T47D (cell line): ENCODE data around the gene GPC1.

Experiments
- DNase-seq, 2 experiments: peaks; one replicate each; pipeline versions ENCODE4 v3.0.0 to v3.0.0-alpha.2; 2011 to 2012; ENCODE audit warnings: low read depth in 1 of 2, low spot score in 1 of 2
- JUND ChIP-seq: IDR thresholded peaks from 2 replicates; pipeline ENCODE4 v1.6.1; 2012; ENCODE audit warnings: low read depth
- in situ Hi-C: cut with HindIII; loops from 2 replicates; pipeline ENCODE4 v1.10.0; 2016; ENCODE audit warnings: low sequenced_read_pairs, low pct_unique_long_range_greater_than_20kb

GPC1 gene

GRCh38 chr2:240448387-240449274 is 13.2 kb downstream of the GPC1 start:
- in situ Hi-C loops = no loop called here
- TF ChIP-seq JUND = no peak
- DNase-seq = no peak

GRCh38 chr2:240449764-240450531 is 14.5 kb downstream of the GPC1 start:
- TF ChIP-seq JUND = no peak
- DNase-seq = no peak
- in situ Hi-C loops = no loop called here

GRCh38 chr2:240450532-240451107 is 15.2 kb downstream of the GPC1 start:
- no peak for TF ChIP-seq JUND
- DNase-seq = no peak
- in situ Hi-C loops = no loop called here

DNA sequence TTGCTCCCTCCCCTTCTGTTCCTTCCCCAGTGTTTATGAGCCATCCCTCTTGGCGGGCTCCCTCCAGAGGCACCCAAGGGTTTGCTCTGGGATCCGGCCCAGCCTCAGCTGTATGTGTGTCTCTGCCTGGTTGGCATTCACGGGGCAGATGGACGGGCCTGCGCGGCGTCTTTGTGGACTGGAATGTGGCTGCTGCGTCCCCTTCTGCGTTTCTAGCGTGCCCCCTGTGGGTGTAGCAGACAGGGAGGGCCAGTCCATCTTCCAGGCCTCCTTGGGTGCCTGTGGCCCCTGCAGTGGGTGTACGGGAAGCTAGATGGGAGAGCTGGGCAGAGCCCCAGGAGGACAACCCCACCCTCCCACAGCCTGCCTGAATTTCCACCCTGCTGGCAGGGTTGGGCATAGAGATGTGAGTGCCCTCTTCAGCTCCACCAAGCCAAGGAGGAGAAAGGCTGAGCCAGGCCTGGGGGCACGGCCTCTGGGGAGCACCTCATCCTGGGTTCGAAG is 15.7 kb downstream of the GPC1 start:
- no peak for TF ChIP-seq JUND

DNA sequence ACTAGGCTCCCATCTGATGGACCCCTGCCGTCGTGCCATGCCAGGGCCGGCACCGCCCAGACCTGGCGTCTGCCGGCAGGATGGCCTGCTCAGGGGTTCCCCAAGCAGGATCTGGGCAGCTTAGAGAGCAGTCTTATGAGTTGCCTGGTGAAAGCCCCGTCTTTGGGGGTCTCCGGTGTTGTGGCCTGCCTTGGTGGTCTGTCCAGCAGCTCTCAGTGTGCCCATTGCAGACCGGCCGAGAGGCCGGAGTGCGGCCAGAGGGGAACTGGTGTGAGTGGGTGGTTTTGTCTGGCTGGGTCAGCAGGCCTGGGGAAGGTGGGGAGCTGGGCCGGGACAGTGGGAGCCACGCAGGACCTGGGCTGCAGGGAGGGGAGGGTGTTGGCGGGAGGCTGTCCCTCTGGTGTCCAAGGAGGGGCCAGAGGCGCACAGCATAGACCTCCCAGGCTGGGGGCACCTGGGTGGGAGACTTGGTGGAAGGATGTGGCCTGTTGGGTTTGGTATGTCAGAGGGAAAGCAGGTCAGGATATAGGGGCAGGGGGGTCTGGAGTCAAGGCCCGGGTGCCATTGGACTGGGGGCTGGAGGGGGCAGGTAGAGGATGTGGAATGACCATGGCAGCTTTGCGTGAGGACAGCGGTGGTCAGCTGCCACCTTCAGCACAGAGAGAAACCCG is 16.5 kb downstream of the GPC1 start:
- DNase-seq = no peak
- in situ Hi-C loops = no loop called here
- TF ChIP-seq JUND = no peak

More for the DNA sequence above, 15.7 kb downstream of the GPC1 start:
- in situ Hi-C loops = no loop called here
- no peak for DNase-seq

DNA sequence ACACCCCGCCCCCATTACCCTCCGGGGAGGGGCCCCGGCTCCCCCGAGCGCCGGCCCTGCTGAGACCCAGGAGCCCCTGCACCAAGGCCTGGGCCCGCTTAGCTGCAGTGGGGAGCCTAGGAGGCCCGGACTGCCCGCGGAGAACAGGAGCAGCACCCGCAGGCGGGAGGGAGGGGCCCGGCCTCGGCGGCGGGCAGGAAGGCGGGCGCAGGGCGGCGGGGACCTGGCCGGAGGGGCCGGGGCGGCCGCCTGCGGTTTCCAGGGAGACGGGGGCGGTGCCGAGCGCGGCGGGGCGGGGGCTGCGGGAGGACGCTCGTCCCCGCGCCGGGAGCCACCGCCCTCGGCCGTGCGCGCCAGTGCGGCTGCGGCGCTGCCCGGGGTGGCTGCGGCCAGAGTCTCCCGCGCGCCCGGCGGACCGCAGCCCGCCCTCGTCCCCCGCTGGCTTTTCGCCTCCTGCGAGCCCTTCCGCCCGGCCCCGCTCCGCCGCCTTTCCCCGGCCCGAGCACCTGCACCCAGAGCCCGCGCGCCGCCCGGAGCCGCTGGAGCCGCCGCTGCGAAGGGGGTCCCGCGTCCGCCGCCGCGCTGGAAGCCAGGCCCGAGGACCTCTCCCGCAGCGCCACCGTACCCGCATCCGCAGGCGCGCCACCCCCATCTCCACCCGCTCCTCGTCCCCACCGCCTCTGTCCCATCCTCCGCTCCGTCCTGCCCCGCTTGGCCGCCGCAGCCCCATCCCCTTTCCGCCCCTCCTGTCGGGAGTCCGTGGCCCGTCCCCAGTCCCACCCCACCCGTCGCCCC is 17.2 kb downstream of the GPC1 start:
- TF ChIP-seq JUND = no peak
- in situ Hi-C loops = no loop called here
- DNase-seq = peak; percentile 79 to 84

- in situ Hi-C loops = no loop called here
- DNase-seq = no peak
- TF ChIP-seq JUND = no peak
These were observed 18.1 kb downstream of the GPC1 start for GRCh38 chr2:240453461-240454105.

GRCh38 chr2:240454106-240454901 is 18.8 kb downstream of the GPC1 start:
- peak in 1 of 2 experiments; percentile 63 for DNase-seq
- no peak for TF ChIP-seq JUND
- in situ Hi-C loops = no loop called here

DNA sequence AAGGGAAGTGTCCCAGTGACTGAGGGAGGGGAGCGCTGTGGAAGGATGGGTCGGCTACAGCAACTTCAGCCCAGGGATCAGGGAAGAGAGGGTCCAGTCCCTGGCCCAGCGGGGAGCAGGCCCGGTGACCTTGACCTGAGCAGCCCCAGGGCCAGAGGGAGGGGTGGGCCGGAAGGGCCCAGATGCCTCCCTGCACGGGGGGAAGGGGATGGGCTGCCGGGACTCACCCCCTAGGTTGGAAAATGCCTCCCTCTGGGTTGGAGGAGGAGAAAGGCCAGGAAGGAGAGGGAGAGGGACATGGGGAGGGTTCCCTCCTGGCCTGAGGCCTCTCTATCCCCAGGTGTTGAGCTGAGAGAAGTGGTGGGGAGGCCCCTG is 19.8 kb downstream of the GPC1 start:
- no peak for TF ChIP-seq JUND
- in situ Hi-C loops = no loop called here
- DNase-seq = no peak

- in situ Hi-C loops = no loop called here
- peak; percentile 76 to 77 for DNase-seq
- TF ChIP-seq JUND = no peak
These were observed 20.4 kb downstream of the GPC1 start for GRCh38 chr2:240455647-240456446.
